Body of pancreas (tissue), 4 donors: ENCODE data around the gene MPP3. TPM values are rescaled to one million over a fixed set of nuclear protein-coding genes. Genes with fewer than 3 reads are reported as not detected.

Source experiments
- ATAC-seq: fragments of 150-250 bp; one replicate; pipeline ENCODE4 v1.9.1; 2016
- DNase-seq, 4 donors: peaks; one replicate each; pipeline ENCODE4 v3.0.0-alpha.2; 2019
- H3K27ac ChIP-seq, 4 donors: fragments of 200-600 bp; sonication (generic); 1 replicate in 3 of 4; 2 replicates in 1 of 4; pipeline versions ENCODE4 v1.5.1 to v1.6.1; 2016 to 2019; ENCODE audit warnings: mild to moderate bottlenecking in 1 of 4, mixed read lengths in 1 of 4, moderate library complexity in 1 of 4
- H3K27me3 ChIP-seq, 2 donors: fragments of 200-600 bp; sonication (generic); one replicate each; pipeline ENCODE4 v1.6.0; 2016; ENCODE audit warnings: mild to moderate bottlenecking in 1 of 2
- H3K36me3 ChIP-seq, 2 donors: fragments of 200-600 bp; sonication (generic); replicated peaks in 1 of 2; 2 replicates each; pipeline ENCODE4 v1.5.1; 2016; ENCODE audit warnings: low read depth in 2 of 2; ENCODE audit not compliant: insufficient read depth in 1 of 2
- H3K4me1 ChIP-seq: fragments of 200-600 bp; sonication (generic); one replicate; pipeline ENCODE4 v1.6.0; 2016
- H3K4me3 ChIP-seq, 2 donors: fragments of 200-600 bp; sonication (generic); 1 replicate in 1 of 2; 2 replicates in 1 of 2; pipeline ENCODE4 v1.5.1; 2016 to 2019
- H3K9me3 ChIP-seq, 3 donors: fragments of 200-600 bp; sonication (generic); 1 replicate in 2 of 3; 2 replicates in 1 of 3; pipeline ENCODE4 v1.5.1; 2016
- CTCF ChIP-seq, 7 experiments: fragments of 450-650 bp in 4 of 7; fragments of 200-600 bp in 3 of 7; sonication (generic) in 3 of 7; IDR thresholded peaks; one replicate each; pipeline ENCODE4 v1.5.1; 2016 to 2019; ENCODE audit warnings: antibody characterized with exemption in 7 of 7
- POLR2A ChIP-seq, 3 donors: fragments of 450-650 bp; IDR thresholded peaks; one replicate each; pipeline ENCODE4 v1.6.1; 2016; ENCODE audit warnings: antibody characterized with exemption in 3 of 3, mild to moderate bottlenecking in 2 of 3
- WGBS, 2 donors: methylation state at CpG; one replicate each; pipeline ENCODE4 v1.1.5; 2017; 5-methylcytosine and 5-hydroxymethylcytosine counted together
- intact Hi-C: fragments of 100-400 bp; cut with DNase I; formaldehyde crosslinking; loops from one replicate; pipeline ENCODE4 v1.15.1; 2023
- total RNA-seq, 2 donors: library from RNA; depleted of rRNA; stranded (reverse); fragments of >200 nt; gene quantifications; one replicate each; pipeline ENCODE4 v1.1.0, GENCODE V29; 2016

MPP3 gene
- total RNA-seq, 2 donors from 2014 or later, result 20.2 to 22.4 TPM

GRCh38 chr17:43782913-43783680 lies 49.8 kb downstream of the MPP3 start:
- Histone ChIP-seq H3K27ac (no peak overlapping the region), H3K36me3 (no peaks in the 10 kb centered on the region), H3K4me3 (no peak overlapping the region), H3K27me3 (no peaks in the 10 kb centered on the region), H3K4me1 (peaks cover 9% of the 10 kb centered on the region), H3K9me3 (no peaks in the 10 kb centered on the region)
- intact Hi-C loops, result no loop called here
- WGBS, 2 donors, result 70 to 71% methylated on average over 15 of the region's 15 CpGs
- no peak for TF ChIP-seq CTCF (IDR thresholded peaks at IDR 0.05)
- ATAC-seq, result no peak
- DNase-seq, result no peak

DNA sequence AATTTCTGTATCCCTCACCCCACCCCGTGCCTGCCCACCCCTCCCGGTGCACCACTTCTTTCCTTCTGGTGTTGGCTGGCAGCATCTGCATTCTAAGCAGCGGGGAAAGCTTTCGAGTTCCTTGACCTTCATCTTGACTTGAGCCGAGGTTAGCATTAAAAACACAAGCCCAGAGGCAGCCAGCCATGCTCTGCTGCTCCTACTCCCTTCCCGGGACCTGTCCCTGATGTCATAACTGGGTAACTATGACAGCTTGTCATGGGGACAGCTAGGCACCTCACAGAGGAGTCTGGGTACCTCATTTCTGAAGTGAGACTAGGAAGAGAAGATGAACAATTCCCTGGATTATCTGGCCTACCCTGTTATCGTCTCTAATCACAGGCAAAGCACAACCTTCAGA lies 52.8 kb downstream of the MPP3 start, which contains the start of gene CFAP97D1:
CFAP97D1 (plus strand) TSS at position 301 of the 400 bp plus-strand sequence; CDS start at position 329, 28 bp downstream.
- Histone ChIP-seq H3K4me1 (peaks cover 28% of the 10 kb centered on the region), H3K9me3 (no peaks in the 10 kb centered on the region), H3K27me3 (no peaks in the 10 kb centered on the region), H3K27ac (peak within 1 kb of the TSS; percentile 99 to 100 (median 100)), H3K36me3 (no peaks in the 10 kb centered on the region), H3K4me3 (peak within 1 kb of the TSS in 1 of 2 donors; percentile 21)
- DNase-seq, result no peak
- ATAC-seq, result no peak
- intact Hi-C loops, result no loop called here
- TF ChIP-seq CTCF (IDR thresholded peaks at IDR 0.05), result no peak
- no peak for TF ChIP-seq POLR2A (IDR thresholded peaks at IDR 0.05)
- 28 to 32% methylated on average over 5 to 7 of the region's 7 CpGs for WGBS, 2 donors

GRCh38 chr17:43779145-43780125 lies 53.5 kb downstream of the MPP3 start:
- H3K27ac ChIP-seq, result peak overlapping the region; percentile 99 to 100 (median 100)
- ATAC-seq, result peak; percentile 8
- no peaks in the 10 kb centered on the region for H3K27me3 ChIP-seq
- no peaks in the 10 kb centered on the region for H3K36me3 ChIP-seq
- peak in 2 of 4 donors; percentile 45 to 49 for DNase-seq
- intact Hi-C loops, result no loop called here
- peak overlapping the region in 1 of 2 donors; percentile 21 for H3K4me3 ChIP-seq
- TF ChIP-seq POLR2A (IDR thresholded peaks at IDR 0.05) (no peak), CTCF (IDR thresholded peaks at IDR 0.05) (peak in 3 of 7 experiments; percentile 20 to 31 (median 30))
- 7 to 26% methylated on average over 8 to 26 of the region's 26 CpGs for WGBS, 2 donors
- H3K9me3 ChIP-seq, result no peaks in the 10 kb centered on the region
- peaks cover 28% of the 10 kb centered on the region for H3K4me1 ChIP-seq

GRCh38 chr17:43778337-43779144 lies 54.4 kb downstream of the MPP3 start, which contains the start of gene DUSP3:
TSS of gene DUSP3 (minus strand) at chr17:43778977. CDS start at chr17:43778924, 53 bp downstream.
- ATAC-seq (peak; percentile 92), DNase-seq (peak; percentile 97 to 99 (median 98))
- Histone ChIP-seq H3K27me3 (no peaks in the 10 kb centered on the region), H3K9me3 (no peaks in the 10 kb centered on the region), H3K27ac (peak within 1 kb of the TSS; percentile 99 to 100 (median 100)), H3K4me3 (peak within 1 kb of the TSS; percentile 68 to 84), H3K4me1 (peaks cover 30% of the 10 kb centered on the region), H3K36me3 (peaks cover 0 to 4% of the 10 kb centered on the region in 2 donors)
- peak; percentile 93 to 96 (median 93) for TF ChIP-seq POLR2A (IDR thresholded peaks at IDR 0.05)
- TF ChIP-seq CTCF (IDR thresholded peaks at IDR 0.05), result peak in 1 of 7 experiments; percentile 19
- intact Hi-C loops, result no loop called here
- WGBS, 2 donors, result 0% methylated on average over 4 to 93 of the region's 100 CpGs
